Brain microvascular endothelial cell (primary cell): Measurements from ENCODE around the gene ELK4.

Source experiments
- DNase-seq: peaks from one replicate; pipeline ENCODE4 v3.0.0-alpha.2; 2020
- H3K27ac ChIP-seq: fragments of 250-450 bp; sonication (Bioruptor Pico); 2 replicates; pipeline ENCODE4 v1.5.1; 2020; ENCODE audit warnings: mild to moderate bottlenecking, moderate library complexity
- H3K27me3 ChIP-seq: fragments of 250-450 bp; sonication (Bioruptor Pico); replicated peaks from 2 replicates; pipeline ENCODE4 v1.5.1; 2020; ENCODE audit warnings: mild to moderate bottlenecking
- H3K36me3 ChIP-seq: fragments of 250-450 bp; sonication (Bioruptor Pico); replicated peaks from 2 replicates; pipeline ENCODE4 v1.5.1; 2020; ENCODE audit warnings: mild to moderate bottlenecking
- H3K4me3 ChIP-seq: 2 replicates; pipeline ENCODE4 v1.5.1; 2011; ENCODE audit warnings: low read depth, mild to moderate bottlenecking, control low read depth, low read length, moderate library complexity
- in situ Hi-C: cut with HindIII; loops from 2 replicates; pipeline ENCODE4 v1.10.0; 2017; ENCODE audit warnings: low sequenced_read_pairs, low pct_ligation_motif_present
- TF ChIP-seq, protein P1 (sequence below): IDR thresholded peaks from 2 replicates; pipeline ENCODE4 v1.5.1; 2011; ENCODE audit warnings: low read depth, mild to moderate bottlenecking, moderate library complexity, low read length, control low read depth, inconsistent platforms; ENCODE audit errors: missing control alignments

Gene ELK4

DNA sequence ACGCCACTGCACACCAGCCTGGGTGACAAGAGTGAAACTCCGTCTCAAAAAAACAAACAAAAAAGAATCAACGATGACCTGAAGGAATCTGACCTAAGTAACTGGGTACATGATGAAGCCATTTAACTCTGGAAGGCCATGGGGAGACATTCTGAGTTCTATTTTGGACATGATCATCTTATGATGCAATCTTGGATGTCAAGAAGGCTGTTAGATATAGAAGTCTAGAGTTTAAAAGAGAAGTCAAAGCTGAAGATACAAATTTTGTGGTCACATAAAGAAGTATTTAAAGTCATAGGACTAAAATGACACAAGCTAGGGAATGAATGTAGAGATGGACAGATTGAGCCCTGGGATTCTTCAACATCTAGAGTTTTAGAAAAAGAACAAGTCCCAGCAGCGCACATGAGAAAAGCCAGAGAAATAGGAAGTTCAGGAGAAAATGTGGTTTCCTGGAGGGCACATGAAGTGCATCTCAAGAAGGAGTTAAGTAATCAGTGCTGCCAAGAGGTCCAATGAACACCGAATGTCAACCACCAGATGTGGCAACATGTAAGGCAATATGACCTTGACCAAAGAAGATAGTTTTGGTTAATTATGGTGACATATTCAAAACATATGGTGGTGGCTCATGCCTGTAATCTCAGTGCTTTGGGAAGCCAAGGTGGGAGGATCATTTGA, 26.8 kb downstream of the ELK4 start:
- in situ Hi-C loops = no loop called here

DNA sequence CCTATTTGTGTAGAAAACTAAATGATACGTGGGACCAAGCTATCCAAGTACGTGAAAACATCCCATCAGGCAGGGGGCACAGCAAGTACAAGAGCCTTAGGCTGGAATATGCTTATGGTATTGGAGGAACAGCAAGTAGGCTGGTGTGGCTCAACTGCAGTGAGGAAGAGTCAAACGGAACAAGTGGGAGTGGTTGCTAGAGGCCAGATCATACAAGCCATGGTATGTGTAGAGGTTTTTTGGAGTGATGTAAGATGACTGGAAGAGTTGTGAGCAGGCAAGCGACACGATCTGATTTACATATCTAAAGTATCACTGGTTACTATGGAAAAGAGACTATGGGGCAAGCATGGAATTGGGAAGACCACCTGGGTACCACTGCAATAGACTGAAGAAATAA, 27.8 kb downstream of the ELK4 start:
- in situ Hi-C loops = no loop called here
- DNase-seq = no peak
- Histone ChIP-seq H3K36me3 (peaks cover 2% of the 10 kb centered on the region), H3K4me3 (no peak overlapping the region), H3K27me3 (no peaks in the 10 kb centered on the region), H3K27ac (no peak overlapping the region)
- TF ChIP-seq, protein P1, sequence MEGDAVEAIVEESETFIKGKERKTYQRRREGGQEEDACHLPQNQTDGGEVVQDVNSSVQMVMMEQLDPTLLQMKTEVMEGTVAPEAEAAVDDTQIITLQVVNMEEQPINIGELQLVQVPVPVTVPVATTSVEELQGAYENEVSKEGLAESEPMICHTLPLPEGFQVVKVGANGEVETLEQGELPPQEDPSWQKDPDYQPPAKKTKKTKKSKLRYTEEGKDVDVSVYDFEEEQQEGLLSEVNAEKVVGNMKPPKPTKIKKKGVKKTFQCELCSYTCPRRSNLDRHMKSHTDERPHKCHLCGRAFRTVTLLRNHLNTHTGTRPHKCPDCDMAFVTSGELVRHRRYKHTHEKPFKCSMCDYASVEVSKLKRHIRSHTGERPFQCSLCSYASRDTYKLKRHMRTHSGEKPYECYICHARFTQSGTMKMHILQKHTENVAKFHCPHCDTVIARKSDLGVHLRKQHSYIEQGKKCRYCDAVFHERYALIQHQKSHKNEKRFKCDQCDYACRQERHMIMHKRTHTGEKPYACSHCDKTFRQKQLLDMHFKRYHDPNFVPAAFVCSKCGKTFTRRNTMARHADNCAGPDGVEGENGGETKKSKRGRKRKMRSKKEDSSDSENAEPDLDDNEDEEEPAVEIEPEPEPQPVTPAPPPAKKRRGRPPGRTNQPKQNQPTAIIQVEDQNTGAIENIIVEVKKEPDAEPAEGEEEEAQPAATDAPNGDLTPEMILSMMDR = no peak

More for the DNA sequence above, 26.8 kb downstream of the ELK4 start:
- TF ChIP-seq, protein P1 = no peak
- Histone ChIP-seq H3K36me3 (peaks cover 2% of the 10 kb centered on the region), H3K4me3 (no peak overlapping the region), H3K27ac (no peak overlapping the region), H3K27me3 (no peaks in the 10 kb centered on the region)
- DNase-seq = no peak

DNA sequence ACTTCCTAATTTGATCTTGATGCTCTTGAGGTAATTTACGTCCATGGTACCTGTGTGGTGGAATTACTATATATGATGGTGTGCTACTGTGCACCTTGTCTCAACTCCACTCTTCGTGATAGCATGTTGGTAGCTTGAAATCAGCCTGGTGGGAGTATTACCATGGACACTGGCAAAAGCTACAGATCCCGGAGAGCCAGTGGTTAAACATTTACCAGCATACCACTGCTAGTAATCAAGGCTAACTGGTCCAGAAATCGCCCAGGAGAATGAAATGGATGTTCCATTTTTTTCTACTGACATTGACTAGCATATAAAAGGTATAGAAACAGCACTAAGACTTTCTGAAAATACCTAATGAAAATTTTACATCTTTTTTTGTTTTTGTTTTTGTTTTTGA, 30.6 kb downstream of the ELK4 start:
- Histone ChIP-seq H3K27ac (no peak overlapping the region), H3K27me3 (no peaks in the 10 kb centered on the region), H3K36me3 (peaks cover 2% of the 10 kb centered on the region), H3K4me3 (no peak overlapping the region)
- in situ Hi-C loops = no loop called here
- DNase-seq = no peak
- TF ChIP-seq, protein P1 = no peak

DNA sequence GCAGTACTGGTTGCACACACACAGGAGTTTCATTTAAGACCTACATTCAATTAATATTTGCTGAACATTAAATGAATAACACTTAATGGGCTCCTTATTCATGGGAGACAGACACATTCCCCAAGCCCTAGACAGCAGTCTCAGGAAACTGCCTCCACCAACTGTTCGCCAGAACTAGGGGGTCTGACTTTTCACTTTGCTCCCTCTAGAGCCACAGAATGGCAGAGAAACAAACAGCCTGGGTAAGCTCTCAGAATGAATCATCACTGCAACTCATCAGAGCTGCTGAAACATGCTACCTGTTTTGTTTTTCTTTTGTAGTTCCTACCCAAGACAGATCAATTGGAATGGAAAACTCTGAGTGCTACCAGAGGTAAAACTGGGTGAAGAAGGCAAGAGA, 31.7 kb downstream of the ELK4 start:
- Histone ChIP-seq H3K27ac (peak overlapping the region; percentile 63), H3K36me3 (no peaks in the 10 kb centered on the region), H3K27me3 (no peaks in the 10 kb centered on the region), H3K4me3 (no peak overlapping the region)
- TF ChIP-seq, protein P1 = peak; percentile 65
- peak; percentile 71 for DNase-seq
- in situ Hi-C loops = no loop called here

DNA sequence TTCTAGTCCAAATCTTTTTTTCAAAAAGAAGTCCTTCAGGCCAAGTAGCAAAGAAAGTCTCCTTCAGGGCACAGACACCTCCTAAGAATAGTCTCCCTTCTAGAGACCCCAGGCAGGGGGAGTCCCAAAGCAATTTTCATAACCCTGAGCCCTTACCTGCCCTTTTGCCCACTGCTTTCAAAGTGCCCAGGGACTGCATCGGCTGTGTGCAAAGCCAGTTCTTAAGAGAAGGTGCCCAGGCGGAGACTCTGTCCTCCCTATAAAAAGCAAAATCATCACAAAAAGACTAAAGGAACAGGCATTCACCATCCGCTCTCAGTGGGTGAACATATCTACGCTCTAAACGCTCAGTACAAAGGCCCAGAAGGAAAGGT, 32.2 kb downstream of the ELK4 start:
- DNase-seq = no peak
- TF ChIP-seq, protein P1 = no peak
- H3K4me3 ChIP-seq = no peak overlapping the region
- H3K27ac ChIP-seq = peak overlapping the region; percentile 63
- in situ Hi-C loops = no loop called here
- no peaks in the 10 kb centered on the region for H3K36me3 ChIP-seq
- no peaks in the 10 kb centered on the region for H3K27me3 ChIP-seq
